ENCODE measurements around the gene GTPBP4.

DNA sequence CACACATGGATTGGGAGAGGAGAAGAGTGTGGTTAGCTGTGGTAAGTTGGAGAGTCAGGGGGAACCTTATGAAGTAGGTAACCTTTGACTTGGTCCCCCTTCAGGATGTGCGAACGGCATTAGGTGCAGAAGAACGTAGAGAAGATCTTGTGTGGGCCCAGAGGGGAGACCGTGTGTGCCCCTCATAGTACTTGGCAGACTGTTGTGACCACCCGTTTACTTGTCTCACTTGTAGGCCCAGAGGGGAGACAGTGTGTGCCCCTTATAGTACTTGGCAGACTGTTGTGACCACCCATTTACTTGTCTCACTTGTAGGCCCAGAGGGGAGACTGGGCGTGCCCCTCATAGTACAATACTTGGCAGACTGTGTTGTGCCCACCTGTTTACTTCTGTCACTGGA, 2.6 kb downstream of the GTPBP4 start:
- TF ChIP-seq EZH2phosphoT487 (IDR thresholded peaks at IDR 0.05): no peak
- TF ChIP-seq, protein P1, sequence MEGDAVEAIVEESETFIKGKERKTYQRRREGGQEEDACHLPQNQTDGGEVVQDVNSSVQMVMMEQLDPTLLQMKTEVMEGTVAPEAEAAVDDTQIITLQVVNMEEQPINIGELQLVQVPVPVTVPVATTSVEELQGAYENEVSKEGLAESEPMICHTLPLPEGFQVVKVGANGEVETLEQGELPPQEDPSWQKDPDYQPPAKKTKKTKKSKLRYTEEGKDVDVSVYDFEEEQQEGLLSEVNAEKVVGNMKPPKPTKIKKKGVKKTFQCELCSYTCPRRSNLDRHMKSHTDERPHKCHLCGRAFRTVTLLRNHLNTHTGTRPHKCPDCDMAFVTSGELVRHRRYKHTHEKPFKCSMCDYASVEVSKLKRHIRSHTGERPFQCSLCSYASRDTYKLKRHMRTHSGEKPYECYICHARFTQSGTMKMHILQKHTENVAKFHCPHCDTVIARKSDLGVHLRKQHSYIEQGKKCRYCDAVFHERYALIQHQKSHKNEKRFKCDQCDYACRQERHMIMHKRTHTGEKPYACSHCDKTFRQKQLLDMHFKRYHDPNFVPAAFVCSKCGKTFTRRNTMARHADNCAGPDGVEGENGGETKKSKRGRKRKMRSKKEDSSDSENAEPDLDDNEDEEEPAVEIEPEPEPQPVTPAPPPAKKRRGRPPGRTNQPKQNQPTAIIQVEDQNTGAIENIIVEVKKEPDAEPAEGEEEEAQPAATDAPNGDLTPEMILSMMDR (IDR thresholded peaks at IDR 0.05): no peak

Data from neural progenitor cell (in vitro differentiated cells).